Measurements from ENCODE around the gene OR6S1.
A peak's percentile ranks its signal among the peaks of the same experiment; 100 is the strongest.
"Not testable (repeated sequence)": the region's sequence is repeated elsewhere in the genome, so short reads cannot be mapped to it uniquely, and the experiment has no call there.

The OR6S1 gene

DNA sequence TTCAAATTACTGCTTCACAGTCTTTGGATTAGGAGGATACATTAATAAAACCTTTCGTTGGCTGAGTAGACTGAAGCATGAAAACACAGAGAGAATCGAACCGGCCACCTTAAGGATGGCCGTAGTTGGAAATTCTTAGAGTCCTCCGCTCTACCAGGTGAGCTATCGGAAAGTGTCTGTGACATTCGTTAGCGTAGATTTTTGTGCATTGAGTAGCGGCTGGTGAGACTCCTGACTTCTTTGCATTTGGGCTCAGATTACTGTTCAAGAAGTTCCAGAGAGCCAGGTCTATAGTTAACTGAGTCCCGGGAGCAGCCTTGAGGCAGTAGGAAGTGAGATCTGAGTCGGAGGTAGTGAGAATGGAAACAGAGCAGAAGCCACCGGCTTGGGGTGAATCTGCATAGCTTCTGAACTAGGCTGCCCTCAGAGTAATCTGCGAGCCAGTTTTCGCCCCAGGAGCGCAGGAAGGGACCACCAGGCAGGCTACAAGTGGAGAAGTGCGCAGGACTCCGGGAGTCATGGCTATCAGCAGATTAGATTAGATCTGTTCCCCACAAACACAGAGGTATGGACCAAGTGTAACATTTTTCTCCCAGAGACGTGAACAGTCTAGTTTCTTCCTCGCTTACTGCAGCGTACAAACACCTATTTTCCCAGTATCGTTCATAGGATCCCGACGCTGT is 11.0 kb downstream of the OR6S1 start:
- no peak for DNase-seq

DNA sequence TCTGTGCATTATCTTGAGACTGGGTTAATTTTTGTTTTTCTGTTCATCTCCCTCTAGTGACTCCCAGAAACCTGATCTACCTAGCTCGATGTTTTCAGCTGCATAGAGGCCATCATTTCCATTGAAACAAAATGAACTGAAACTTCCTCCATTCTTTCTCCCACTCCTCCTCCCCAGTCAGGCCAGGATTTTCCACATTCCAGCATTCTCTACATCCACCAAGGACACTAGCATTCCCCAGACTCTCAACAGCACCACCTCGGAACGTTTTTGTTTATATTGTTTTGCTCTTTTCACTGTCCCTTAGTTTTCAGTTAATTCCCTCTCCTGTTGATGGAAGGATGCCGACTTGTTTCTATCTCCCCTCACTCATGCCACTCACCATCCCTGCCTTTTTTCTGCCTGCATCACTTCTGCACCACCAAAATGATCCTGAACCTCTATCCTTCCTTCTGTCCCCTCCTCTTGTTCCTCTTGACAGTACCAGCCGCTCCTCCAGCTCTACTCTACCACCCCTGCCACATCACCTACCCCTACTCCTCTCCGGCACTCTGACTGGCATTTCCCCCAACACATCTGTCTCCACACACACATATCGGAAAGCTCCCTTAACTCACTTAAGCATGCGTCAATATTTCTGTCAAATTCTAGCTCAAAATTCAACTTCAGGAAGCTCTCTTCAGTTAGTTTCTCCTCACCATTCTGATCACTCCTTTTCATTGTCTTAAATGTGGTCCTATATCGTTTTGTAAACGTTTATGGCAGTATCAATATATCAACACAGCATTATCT is 13.2 kb downstream of the OR6S1 start:
- DNase-seq: no peak

DNA sequence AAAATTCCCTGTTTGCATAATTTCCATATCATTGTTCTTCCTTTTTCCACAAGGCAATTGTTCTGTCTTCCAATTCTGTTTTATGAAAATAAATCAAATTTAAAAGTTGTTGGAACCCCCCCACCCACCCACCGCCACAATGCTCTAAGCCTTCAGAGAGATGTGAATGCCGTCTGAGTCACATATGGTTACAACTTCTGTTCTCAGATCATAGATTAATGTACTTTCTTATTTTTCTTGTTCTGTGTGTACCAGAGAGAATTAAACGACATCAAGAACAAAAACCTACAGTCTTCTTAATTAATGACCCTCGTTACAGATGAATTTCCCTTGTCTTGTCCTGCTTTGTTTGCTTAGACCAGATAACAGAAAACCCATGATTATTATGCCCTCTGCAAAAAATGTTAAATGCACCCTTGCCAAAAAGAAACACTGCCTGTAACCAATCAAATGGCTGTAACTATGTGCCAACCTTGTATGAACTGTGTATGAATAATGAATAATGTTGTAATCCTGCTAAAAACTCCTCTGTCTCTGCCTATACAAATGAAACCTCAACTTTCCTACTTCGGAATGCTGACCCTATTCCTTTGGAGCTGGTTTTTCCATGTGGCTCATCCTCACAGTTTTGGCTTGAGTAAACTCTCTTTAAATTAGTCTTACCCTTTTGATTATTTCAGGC is 14.0 kb downstream of the OR6S1 start:
- no peak for DNase-seq

DNA sequence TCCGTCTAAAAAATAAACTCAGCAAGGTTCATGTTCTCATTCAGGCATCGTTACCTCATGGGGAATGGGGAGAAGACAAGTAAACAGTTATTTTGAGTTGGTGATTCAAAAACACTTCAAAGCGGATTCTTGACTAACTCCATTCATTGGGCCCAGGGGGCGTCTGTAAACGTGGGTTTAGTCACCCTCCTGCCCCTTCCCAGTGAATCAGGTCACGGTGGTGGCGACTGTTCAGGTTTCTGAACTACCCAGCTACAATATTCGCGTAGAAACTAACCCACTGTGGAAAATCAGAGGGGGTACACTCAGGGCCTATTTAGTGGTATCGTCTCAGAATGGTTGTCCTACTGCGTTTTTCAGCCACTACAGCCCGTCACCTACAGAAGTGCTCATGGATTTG is 15.2 kb downstream of the OR6S1 start:
- DNase-seq: no peak

DNA sequence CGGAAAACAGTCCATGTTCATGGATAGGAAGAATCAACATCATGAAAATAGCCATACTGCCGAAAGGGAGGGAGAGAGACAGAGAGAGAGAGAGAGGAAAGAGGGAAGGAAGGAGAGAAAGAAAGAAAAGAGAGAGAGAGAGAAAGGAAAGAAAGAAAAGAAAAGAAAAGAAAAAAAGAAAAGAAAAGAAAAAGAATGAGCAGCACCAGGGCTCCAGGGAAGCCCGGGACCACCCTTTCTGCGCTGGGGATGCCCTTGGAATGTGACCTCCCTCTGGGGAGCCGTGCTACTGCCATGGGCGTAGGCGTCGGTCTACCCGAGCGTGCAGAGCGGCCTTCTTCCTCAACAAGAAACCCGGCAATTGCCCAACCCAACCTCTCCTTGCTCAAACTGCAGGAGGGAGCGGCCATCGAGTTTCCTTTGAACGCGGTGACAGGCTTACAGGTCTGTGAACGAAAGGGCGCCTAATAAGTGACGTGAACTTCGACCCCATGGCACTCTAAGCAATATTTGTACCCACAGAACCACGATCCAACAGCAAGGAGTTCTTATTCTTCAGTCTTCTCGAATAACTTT is 16.9 kb downstream of the OR6S1 start:
- DNase-seq: peak; percentile 38

DNA sequence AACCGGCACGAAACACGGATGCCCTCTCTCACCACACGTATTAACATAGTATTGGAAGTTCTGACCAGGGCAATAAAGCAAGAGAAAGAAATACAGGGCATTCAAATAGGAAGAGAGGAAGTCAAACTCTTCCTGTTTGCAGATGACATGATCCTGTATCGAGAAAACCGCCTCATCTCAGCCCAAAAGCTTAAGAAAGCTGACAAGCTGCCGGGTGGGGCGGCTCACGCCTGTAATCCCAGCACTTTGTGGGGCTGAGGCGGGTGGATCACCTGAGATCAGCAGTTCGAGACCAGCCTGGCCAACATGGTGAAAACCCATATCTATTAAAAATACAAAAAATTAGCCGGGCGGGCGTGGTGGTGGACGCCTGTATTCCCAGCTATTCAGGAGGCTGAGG is 17.7 kb downstream of the OR6S1 start:
- DNase-seq: no peak

DNA sequence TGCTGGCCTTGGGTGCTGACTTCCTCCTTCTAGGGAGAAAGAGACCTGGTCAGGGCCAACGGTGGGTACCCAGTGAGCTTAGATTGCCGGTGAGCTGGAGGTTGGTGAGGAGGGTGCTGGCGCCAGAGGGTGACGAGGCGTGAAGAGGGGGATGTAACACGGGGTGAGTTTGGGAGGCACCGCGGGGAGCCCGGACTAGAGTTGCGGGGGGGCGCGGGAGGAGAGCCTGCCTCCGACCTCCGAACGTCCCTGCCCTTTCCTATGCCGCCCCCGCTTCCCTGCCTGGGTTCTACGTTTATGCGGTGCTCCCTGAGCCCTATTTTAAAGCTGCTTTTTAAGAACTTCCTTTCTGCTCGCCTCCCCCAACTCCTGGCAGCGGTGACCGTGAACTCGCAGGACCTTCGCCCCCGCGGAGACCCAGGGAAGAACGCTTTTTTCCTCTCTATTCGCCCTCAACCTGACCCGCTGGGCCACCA is 18.6 kb downstream of the OR6S1 start:
- no peak for DNase-seq

DNA sequence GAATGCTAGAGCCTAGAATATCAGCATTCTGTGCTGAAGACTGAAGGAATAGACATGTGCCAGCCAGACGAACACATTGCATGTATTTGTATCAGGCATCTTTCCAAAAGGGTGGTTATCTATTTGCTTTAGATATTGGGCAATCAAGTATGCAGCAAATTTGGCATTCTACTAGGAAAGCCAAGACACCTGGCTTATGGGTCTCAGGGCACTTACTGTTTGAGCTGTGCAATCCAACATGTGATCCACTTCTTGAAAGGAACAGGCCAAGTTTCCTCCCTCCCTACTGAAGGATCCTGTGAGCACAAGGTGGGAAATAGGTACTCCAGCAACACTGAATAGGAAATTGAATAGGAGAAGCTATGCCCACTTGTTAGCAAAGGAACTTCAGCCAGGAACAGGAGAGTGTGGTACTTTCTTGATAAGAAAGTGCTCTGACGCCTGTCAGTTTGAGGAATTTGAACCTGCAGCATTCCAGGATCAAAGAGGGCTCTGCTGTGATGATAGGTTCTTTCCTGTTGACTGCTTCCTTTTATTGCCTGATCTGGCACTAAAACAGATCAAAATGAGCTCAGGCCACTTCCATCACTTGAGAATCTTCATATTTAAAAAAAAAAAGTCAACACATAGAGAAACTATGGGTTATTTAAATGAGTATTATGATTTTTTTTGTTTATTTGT is 20.6 kb downstream of the OR6S1 start:
- no peak for DNase-seq

DNA sequence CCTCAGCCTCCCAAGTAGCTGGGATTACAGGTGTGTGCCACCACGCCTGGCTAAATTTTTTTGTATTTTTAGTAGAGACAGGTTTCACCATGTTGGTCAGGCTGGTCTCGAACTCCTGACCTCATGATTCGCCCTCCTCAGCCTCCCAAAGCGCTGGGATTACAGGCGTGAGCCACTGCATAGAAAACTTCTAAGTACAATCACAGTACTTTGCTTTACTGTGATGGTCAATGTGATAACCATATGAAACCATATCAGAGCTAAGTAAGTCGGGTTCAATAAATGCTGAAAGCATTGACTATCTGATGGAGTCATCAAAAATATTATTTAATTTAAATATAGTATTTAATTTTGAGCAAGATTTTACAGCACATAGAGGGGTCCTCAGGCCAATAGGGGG is 21.8 kb downstream of the OR6S1 start:
- not testable (repeated sequence) for DNase-seq

DNA sequence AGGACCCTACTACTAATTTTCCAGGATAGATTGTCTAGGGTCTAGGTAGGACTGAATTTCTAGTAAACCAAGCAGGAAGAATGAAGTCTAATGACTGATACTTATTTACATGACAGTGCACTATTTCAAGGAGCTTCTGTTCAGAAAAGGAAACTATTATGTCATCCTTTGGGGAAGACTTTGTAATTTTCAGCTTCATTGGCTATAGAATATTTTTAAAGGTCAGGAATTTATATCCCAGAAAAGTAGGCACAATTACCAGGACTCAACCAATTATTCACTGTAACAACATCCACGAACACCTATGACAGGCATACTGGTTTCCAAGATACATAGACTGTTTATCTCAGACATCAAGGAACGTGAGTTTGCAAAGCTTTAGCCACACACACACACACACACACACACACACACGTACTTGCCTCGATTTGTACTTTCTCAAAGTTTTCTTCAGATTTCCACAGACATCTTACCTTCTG is 23.2 kb downstream of the OR6S1 start:
- DNase-seq: no peak

DNA sequence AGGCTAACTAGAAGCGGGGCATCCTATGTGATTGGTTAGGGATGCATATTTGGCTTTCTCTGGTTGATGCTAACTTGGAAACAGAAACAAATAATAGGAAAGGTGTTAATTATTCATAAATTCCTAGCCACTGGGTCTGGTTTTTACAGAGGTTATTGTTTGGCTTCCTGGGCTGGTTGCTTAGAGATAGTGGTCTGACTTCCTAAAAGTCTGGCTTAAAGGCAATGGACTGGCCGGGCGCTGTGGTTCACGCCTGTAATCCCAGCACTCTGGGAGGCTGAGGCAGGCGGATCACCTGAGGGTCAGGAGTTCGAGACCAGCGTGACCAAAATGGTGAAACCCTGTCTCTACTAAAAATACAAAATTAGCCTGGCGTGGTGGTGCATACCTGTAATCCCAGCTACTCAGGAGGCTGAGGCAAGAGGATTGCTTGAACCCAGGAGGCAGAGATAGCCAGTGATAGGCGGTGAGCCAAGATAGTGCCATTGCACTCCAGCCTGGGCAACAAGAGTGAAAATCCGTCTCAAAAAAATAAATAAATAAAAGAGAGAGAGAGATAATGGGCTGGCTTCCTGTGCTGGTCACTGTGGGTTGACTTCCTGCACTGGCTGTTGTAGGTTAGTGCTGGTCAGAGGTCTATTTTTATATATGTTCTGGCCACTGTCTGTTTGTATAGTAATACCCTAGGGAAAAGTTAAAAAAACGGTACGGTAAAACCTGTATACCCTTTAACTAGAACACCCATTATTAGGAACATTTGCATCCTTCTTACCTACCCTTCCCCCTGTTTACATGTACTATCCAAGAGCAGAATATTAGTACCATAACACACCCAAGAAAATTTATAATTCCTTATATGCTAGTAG is 24.1 kb downstream of the OR6S1 start:
- no peak for DNase-seq

DNA sequence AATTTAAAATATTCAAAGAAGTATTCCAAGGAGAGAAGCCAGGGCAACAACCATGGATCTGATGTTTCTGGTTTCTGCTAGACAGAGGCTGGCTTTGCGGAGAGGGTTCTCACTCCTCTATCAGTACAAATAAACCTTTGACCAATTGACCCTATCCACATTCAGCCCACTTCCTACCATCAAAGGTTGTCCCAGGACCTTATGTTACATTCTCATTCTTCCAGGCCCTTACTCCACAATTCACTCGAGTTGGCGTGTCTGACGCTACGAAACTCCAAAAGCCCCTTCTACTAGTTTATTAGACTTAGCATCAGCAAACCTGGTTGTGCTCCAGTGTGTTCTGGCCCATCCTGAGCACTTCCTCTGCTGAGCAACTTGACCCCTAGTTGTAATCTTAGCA is 25.5 kb downstream of the OR6S1 start:
- no peak for DNase-seq

DNA sequence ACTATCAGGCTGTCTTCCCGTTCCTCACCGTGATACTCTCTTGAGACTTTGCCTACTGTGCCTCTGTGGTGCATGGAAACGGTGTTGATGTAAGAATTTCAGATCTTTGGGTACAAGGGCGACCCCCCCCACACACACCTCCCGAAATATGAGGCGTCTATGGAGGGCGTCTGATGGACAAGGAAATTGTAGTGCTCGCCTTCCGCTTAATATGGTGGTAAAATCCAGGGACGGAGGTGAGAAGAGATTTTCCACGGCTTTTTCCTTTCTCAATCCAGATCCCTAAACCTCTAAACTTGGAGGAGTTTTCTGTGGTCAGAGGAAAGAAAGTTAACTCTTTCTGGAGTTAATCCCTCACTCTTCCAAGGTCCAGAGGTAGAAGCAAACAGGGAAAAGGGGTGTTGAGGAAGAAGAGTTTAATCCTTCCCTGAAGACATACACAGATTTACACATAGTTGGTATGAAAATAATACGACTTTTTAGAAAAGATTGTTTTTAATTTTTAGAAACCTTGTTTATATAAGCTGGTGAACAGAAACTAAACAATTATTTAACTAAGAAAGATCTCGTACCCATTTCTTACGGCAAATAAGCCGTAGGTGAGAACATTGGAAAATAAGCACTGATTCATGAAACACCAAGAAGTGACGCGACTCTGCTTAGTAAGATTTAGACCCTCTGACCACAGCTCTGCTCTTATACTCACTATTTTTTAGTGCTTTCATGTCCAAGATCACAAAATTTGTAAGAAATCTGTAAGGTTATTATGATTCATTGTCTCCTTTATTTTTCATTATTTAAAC is 27.3 kb downstream of the OR6S1 start:
- no peak for DNase-seq

DNA sequence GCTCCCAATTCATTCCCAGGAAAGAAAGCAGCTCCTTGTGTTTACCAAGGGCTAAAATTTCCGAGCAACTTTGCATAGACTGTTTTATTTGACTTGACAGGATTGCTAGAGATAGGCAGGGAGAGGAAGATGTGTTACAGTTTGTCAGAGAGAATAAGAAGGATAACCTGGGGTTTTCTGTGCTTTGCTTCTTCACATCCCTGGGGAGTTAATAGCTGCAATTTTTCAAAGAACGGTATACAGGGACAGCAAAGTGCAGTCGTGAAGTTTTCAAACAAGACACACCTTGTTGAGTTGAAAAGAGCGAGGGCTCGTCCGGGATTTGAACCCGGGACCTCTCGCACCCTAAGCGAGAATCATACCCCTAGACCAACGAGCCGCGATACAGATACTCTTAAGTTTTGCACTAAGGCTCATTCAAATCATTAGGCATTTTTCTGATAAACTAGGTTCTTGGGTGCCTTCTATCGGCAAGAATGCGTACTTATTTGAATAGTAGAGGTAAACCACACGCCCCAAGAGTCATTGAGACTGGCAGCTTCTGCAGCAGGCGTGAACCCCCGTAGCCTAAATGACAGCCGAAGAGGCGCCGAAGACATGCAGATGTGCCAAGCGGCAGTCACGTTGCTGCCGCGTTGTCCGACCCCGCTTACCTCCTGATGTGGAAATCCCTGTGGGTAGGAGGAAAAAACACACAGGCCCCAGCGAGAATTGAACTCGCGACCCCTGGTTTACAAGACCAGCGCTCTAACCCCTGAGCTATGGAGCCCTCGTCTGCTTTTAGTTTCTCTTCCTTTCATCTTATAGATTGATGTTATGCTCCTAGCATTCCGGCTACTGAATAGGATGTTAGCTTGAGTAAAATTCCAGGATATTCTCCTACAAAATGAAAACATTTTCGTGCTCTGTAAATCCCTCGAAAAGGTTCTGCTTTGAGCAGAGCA is 28.1 kb downstream of the OR6S1 start:
- peak; percentile 77 for DNase-seq

DNA sequence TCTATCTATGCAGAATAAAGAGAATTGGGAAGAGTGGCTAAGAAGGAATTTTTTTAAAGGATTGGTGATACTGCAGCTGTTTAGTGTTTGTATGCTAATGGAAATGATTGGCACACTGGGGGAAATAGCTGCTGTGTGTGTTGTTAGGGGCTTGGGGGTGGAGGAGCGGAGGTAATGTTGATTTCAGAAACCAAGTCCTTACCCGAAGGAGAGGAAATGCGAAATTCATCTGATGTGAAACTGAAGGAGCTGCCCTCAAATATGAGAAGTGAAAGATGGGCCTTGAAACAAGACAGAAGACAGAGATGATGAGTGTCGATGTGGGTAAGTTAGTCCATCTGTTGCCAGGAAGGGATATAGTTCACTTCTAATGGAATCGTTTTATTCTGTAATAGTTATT is 29.1 kb downstream of the OR6S1 start:
- DNase-seq: no peak

DNA sequence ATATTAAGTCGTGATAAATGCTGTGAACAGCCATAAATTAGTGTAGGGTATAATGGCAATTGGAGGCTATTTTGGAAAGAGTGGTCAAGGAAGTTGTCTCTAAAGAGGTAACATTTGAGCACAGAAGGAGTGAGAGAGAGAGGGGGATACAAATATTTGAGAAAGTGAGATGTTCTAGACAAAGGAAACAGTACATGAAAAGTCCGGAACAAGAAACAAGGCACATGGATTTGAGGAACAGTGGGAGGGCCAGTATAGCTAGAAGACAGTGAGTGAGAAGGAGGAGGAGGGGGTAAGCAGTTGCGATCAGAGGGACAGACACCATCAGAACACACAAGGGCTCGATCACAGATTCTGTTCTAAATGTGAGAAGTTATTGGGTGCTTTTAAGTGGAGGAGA is 30.2 kb downstream of the OR6S1 start:
- no peak for DNase-seq

DNA sequence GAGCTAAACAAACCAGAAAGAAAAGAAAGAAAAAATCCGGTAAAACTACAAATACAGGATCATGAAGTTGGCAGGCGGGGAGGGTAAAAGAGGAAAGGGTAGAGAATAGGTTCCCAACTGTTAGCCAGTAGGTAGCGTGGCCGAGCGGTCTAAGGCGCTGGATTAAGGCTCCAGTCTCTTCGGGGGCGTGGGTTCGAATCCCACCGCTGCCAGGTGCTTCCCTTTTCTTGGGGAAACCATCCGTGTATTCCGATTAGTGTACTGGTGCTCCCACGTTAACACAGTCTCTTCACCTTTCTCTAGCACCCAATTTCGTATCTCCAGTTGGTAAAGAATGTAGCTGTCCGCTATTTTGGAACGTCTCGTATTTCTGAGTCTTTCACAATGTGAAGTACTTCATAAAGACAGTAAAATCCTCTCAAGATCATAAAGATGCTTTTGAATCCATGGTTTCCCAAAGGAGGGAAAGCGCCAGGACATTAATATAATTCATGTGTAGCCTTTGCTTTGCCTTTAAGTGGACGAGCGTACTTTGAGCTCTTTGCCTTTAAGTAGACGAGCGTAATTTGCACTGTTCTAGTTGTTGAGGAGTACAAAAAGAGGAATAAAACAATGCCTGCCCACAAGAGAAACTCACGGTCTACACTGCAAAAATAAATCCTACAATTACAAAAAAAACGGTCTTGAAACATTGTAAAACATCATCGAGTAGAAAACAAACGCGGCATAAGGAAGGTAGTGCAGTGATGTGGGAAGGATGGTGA is 31.3 kb downstream of the OR6S1 start:
- peak; percentile 61 for DNase-seq

DNA sequence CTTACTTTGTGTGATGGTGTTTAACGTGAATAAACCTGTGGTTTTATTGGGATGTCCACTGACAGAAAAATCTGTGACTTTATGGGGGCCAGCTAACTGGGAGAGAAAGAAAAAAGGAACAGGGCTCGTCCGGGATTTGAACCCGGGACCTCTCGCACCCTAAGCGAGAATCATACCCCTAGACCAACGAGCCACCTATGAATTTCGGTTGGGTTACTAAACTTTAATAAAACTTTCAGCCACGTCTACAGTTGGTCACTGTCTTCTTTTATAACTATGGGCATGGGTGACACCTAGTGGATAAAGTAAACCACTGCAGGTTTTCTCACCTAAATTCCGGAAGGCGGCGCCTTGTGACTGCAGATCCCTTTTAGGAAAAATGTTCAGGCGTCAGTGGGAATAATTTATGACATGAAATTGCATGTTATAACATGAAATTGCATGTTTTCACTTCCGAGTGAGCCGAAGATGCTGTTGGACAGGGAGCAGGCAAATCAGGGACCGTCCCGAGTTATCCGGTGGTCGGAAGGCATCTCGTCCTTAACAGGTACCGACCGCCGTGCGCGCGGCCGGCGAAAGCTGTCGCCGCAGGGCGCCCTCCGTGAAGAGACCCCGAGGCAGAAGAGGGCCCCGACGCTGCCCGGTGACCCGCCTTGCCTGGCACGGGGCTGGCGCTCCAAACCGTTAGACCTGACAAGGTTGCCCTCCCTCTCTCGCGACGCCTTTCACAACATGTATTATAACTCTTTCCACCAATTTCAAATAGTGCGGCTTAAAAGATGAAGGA is 32.1 kb downstream of the OR6S1 start:
- DNase-seq: peak; percentile 47
